ENCODE measurements around the gene TP53RK. TPM values are rescaled to one million over a fixed set of nuclear protein-coding genes. Genes with fewer than 3 reads are reported as not detected.

TP53RK gene
- total and polyA plus RNA-seq, 2 of the 13 experiments (the other 11 are each of a cell fraction or from before 2014, with no cell fraction given), result 12.9 to 25.5 TPM

GRCh38 chr20:46673394-46674252 is 15.6 kb downstream of the TP53RK start (continued):
- TF ChIP-seq NR2C2 (CRISPR knock-in tag; IDR thresholded peaks at IDR 0.05; ENCODE audit: borderline replicate concordance) (no peak), ZNF574 (CRISPR knock-in tag; IDR thresholded peaks at IDR 0.05) (no peak), STAT6 (CRISPR knock-in tag; IDR thresholded peaks at IDR 0.05; ENCODE audit: borderline replicate concordance) (no peak), ZBTB1 (CRISPR knock-in tag; IDR thresholded peaks at IDR 0.05; ENCODE audit: borderline replicate concordance) (no peak), ZNF251 (CRISPR knock-in tag; IDR thresholded peaks at IDR 0.05) (0 out of 2 replicates have a peak, but pooled peaks have one; percentile 19), ZNF839 (CRISPR knock-in tag; IDR thresholded peaks at IDR 0.05; ENCODE audit: borderline replicate concordance) (no peak), ZFP41 (CRISPR knock-in tag; IDR thresholded peaks at IDR 0.05; ENCODE audit: borderline replicate concordance) (no peak), NR2F2 (IDR thresholded peaks at IDR 0.05; ENCODE audit: borderline replicate concordance, low read depth) (no peak), CBX2 (IDR thresholded peaks at IDR 0.05; ENCODE audit: low read depth, low read length) (no peak), CBX2 (CRISPR knock-in tag; IDR thresholded peaks at IDR 0.05; ENCODE audit: low read depth) (no peak), YEATS2 (CRISPR knock-in tag; IDR thresholded peaks at IDR 0.05; ENCODE audit: borderline replicate concordance) (no peak), TEAD3 (CRISPR knock-in tag; optimal IDR thresholded peaks at IDR 0.05; ENCODE audit: borderline replicate concordance) (no peak), ZNF501 (CRISPR knock-in tag; IDR thresholded peaks at IDR 0.05) (no peak), ZNF24 (IDR thresholded peaks at IDR 0.05) (no peak), ZNF253 (CRISPR knock-in tag; IDR thresholded peaks at IDR 0.05; ENCODE audit: borderline replicate concordance) (no peak), ZSCAN30 (CRISPR knock-in tag; IDR thresholded peaks at IDR 0.05) (no peak), PBX3 (CRISPR knock-in tag; IDR thresholded peaks at IDR 0.05; ENCODE audit: borderline replicate concordance) (no peak), XBP1 (CRISPR knock-in tag; IDR thresholded peaks at IDR 0.05) (no peak), ZNF713 (CRISPR knock-in tag; IDR thresholded peaks at IDR 0.05) (no peak)

Measured in HepG2 (cell line).